Neutrophil (primary cell): ENCODE measurements around the gene IFNAR2.
A peak's percentile ranks its signal among the peaks of the same experiment; 100 is the strongest.

Experiments
- H3K27ac ChIP-seq: fragments of 200-600 bp; sonication (generic); 2 replicates; pipeline ENCODE4 v1.5.1; 2016; ENCODE audit warnings: mild to moderate bottlenecking, moderate library complexity
- H3K27me3 ChIP-seq: fragments of 200-600 bp; sonication (generic); 2 replicates; pipeline ENCODE4 v1.6.0; 2016; ENCODE audit warnings: mild to moderate bottlenecking
- H3K36me3 ChIP-seq: fragments of 200-600 bp; sonication (generic); 2 replicates; pipeline ENCODE4 v1.5.1; 2017
- H3K4me1 ChIP-seq, 2 experiments: fragments of 200-600 bp in 1 of 2; sonication (generic) in 1 of 2; 1 replicate in 1 of 2; 2 replicates in 1 of 2; pipeline versions ENCODE4 v1.5.1 to v1.6.1; 2013 to 2016; ENCODE audit warnings: low read depth in 1 of 2, low read length in 1 of 2, mild to moderate bottlenecking in 1 of 2, moderate library complexity in 1 of 2; ENCODE audit not compliant: control insufficient read depth in 1 of 2, insufficient read depth in 1 of 2
- H3K4me3 ChIP-seq, 2 experiments: fragments of 200-600 bp in 1 of 2; sonication (generic) in 1 of 2; 1 replicate in 1 of 2; 2 replicates in 1 of 2; pipeline ENCODE4 v1.5.1; 2013 to 2016; ENCODE audit warnings: low read depth in 1 of 2, low read length in 1 of 2, mild to moderate bottlenecking in 1 of 2, moderate library complexity in 1 of 2
- H3K9me3 ChIP-seq: fragments of 200-600 bp; sonication (generic); 2 replicates; pipeline ENCODE4 v1.5.1; 2016
- TF ChIP-seq, protein P1 (sequence below): fragments of 200-600 bp; sonication (generic); IDR thresholded peaks from 2 replicates; pipeline ENCODE4 v1.5.1; 2016; ENCODE audit warnings: antibody characterized with exemption

The IFNAR2 gene

DNA sequence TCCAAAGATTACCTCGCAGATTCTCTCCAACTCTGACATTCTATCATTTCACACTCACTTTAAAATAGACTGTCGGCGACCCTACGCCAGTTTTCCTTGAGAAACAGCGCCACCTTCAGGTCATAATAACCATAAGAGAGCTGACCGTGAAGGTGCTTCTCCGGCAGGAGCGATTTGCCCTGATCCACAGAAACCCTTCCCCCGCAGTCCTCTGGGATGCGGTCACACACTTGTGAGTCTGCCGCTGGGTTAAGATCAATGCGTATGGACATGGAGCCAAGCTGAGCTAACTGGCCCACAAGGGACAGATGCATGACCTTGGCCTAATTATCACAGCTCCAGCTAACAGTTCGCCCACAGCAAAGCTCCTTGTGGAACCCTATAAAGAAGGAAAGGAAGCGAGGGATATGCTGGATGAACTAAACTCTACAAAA, 32.8 kb upstream of the IFNAR2 start:
- peaks cover 5% of the 10 kb centered on the region for H3K27me3 ChIP-seq
- TF ChIP-seq, protein P1, sequence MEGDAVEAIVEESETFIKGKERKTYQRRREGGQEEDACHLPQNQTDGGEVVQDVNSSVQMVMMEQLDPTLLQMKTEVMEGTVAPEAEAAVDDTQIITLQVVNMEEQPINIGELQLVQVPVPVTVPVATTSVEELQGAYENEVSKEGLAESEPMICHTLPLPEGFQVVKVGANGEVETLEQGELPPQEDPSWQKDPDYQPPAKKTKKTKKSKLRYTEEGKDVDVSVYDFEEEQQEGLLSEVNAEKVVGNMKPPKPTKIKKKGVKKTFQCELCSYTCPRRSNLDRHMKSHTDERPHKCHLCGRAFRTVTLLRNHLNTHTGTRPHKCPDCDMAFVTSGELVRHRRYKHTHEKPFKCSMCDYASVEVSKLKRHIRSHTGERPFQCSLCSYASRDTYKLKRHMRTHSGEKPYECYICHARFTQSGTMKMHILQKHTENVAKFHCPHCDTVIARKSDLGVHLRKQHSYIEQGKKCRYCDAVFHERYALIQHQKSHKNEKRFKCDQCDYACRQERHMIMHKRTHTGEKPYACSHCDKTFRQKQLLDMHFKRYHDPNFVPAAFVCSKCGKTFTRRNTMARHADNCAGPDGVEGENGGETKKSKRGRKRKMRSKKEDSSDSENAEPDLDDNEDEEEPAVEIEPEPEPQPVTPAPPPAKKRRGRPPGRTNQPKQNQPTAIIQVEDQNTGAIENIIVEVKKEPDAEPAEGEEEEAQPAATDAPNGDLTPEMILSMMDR = peak; percentile 71
- H3K36me3 ChIP-seq = no peaks in the 10 kb centered on the region
- no peak overlapping the region for H3K4me3 ChIP-seq
- peaks cover 39 to 41% of the 10 kb centered on the region in 2 experiments for H3K4me1 ChIP-seq
- H3K9me3 ChIP-seq = no peaks in the 10 kb centered on the region
- H3K27ac ChIP-seq = peak overlapping the region; percentile 83

DNA sequence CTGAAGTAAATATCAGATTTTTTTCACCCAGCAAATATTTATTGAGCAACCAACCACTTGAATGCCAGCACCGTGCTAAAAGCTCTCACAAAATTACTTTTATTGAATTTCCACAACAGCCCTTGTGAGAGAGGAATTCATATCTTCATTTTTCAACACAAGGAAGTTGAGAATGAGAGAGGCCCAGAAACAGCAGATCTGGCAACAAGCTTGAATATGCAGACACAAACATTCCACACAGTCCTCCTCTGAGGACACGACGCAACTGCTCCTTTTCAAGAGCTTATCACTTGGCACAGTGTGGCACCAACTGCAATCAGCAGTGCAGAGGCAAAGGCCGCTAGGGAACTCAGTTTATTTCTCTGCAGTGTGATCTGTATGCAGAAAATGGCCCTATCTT, 32.2 kb upstream of the IFNAR2 start:
- H3K27ac ChIP-seq = peak overlapping the region; percentile 83
- peaks cover 39 to 41% of the 10 kb centered on the region in 2 experiments for H3K4me1 ChIP-seq

DNA sequence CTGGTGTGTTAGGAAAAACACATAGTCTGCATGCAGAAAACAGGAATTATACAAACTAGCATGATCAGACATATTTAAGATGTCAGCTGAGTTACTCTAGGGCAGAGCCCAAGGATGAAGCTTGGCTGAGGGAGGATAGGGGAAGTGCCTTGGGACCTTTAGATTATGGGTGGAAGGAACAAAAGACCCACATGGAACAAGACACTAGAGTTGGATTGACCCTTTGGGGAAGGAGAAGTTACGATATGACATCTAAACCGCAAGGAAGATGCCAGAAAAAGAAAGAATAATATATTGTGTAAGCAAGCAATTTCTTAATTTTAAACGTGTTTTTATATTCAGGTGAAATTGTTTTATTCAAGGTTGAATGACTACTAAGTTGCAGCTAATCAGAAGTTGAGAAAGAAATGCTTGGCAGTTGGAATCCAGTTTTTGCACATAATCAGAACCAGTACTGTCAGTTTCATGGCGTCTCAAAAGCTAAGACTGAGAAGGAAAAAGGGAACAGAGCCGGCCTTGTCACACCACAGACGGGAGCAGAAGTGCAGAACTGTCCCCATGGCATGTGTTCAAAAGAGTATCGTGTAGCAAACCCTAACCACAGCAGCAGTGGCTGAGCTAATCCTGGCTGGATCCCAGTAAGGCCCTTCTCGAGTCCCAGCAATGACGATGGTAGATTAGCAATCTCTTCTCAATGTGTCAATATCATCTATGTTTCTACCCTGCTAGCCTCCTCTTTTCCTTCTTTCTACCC, 31.2 kb upstream of the IFNAR2 start:
- H3K27ac ChIP-seq = peak overlapping the region; percentile 83
- H3K36me3 ChIP-seq = no peaks in the 10 kb centered on the region
- H3K9me3 ChIP-seq = no peaks in the 10 kb centered on the region
- TF ChIP-seq, protein P1 = no peak
- peak overlapping the region; percentile 2 to 27 for H3K4me3 ChIP-seq
- H3K27me3 ChIP-seq = no peaks in the 10 kb centered on the region
- H3K4me1 ChIP-seq = peaks cover 39 to 42% of the 10 kb centered on the region in 2 experiments

More for the DNA sequence above, 32.2 kb upstream of the IFNAR2 start:
- Histone ChIP-seq H3K36me3 (no peaks in the 10 kb centered on the region), H3K4me3 (no peak overlapping the region), H3K27me3 (no peaks in the 10 kb centered on the region), H3K9me3 (no peaks in the 10 kb centered on the region)
- TF ChIP-seq, protein P1 = no peak

DNA sequence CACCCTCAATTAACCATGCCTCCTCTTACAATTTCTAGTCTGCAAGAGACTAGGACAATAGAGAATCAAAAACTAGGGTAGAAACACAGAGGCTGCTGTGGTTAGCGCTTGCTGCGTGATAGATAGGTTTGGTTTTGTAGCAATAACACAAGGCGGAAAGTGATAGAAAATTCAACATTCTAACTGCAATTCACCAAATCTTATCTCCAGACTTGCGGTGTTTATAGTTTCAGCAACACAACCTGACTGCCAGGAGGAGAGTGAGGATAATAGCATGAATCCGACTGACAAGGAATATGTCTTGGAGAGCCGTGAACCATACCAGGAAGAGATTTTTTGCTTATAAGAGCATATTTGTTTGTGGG, 30.7 kb upstream of the IFNAR2 start:
- peaks cover 43 to 47% of the 10 kb centered on the region in 2 experiments for H3K4me1 ChIP-seq
- H3K27ac ChIP-seq = peak overlapping the region; percentile 83
- TF ChIP-seq, protein P1 = no peak

DNA sequence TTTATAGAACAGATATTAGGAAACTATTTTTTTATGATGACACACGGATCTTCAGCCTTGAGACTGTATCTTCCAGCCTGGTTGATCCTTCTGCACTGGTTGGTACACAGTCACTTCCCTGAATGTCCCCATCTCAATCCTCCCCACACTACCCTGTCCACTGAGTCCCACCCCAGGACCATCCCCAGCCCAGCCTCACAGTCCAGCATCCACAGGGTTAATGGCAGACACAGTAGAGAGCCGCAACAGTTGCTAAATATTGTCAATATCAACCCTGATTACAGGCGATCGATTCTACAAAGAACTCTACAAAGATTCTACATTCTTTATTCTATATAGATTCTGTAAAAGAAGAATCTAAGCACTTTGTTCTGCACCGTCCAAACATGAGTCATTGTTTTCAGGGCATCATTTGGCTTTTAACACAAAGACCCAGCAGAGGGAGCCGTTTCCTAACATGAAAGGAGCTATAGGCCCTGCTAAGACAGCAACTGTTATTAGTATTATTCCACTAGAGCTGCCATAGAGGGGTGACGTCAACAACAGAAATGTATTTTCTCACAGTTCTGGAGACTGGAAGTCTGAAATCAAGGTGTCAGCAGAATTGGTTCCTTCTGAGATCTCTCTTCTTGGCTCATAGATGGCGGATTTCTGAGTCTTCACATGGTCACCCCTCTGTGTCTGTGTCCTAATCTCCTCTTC, 30.1 kb upstream of the IFNAR2 start:
- peaks cover 48 to 53% of the 10 kb centered on the region in 2 experiments for H3K4me1 ChIP-seq

More for the DNA sequence above, 30.7 kb upstream of the IFNAR2 start:
- Histone ChIP-seq H3K36me3 (no peaks in the 10 kb centered on the region), H3K9me3 (no peaks in the 10 kb centered on the region), H3K27me3 (no peaks in the 10 kb centered on the region), H3K4me3 (peak overlapping the region; percentile 2 to 27)

More for the DNA sequence above, 30.1 kb upstream of the IFNAR2 start:
- Histone ChIP-seq H3K9me3 (no peaks in the 10 kb centered on the region), H3K27ac (peak overlapping the region; percentile 83), H3K27me3 (no peaks in the 10 kb centered on the region), H3K36me3 (no peaks in the 10 kb centered on the region), H3K4me3 (peak overlapping the region in 1 of 2 experiments; percentile 27)
- TF ChIP-seq, protein P1 = peak; percentile 93
